Body of pancreas (tissue), 4 donors: ENCODE results near the gene VPS72.

Source experiments
- CTCF ChIP-seq, 7 experiments: fragments of 450-650 bp in 4 of 7; fragments of 200-600 bp in 3 of 7; sonication (generic) in 3 of 7; IDR thresholded peaks; one replicate each; pipeline ENCODE4 v1.5.1; 2016 to 2019; ENCODE audit warnings: antibody characterized with exemption in 7 of 7
- POLR2A ChIP-seq, 3 donors: fragments of 450-650 bp; IDR thresholded peaks; one replicate each; pipeline ENCODE4 v1.6.1; 2016; ENCODE audit warnings: antibody characterized with exemption in 3 of 3, mild to moderate bottlenecking in 2 of 3

- TF ChIP-seq CTCF (IDR thresholded peaks at IDR 0.05) (no peak), POLR2A (IDR thresholded peaks at IDR 0.05) (no peak)
These were observed 55.6 kb downstream of the VPS72 start for GRCh38 chr1:151134396-151134795.
